GM06990 (cell line): ENCODE measurements around the gene GALNT9.

ENCODE experiments used
- DNase-seq: peaks from one replicate; pipeline ENCODE4 v3.0.0-alpha.2; 2011; ENCODE audit not compliant: insufficient read length; ENCODE audit errors: extremely low read depth
- H3K27me3 ChIP-seq: replicated peaks from 2 replicates; pipeline ENCODE4 v1.6.0; 2011; ENCODE audit warnings: low read length; ENCODE audit not compliant: control insufficient read depth, insufficient read depth
- H3K36me3 ChIP-seq: 2 replicates; pipeline ENCODE4 v1.5.1; 2011; ENCODE audit warnings: low read length; ENCODE audit not compliant: control insufficient read depth, insufficient read depth
- H3K4me3 ChIP-seq: replicated peaks from 2 replicates; pipeline ENCODE4 v1.5.1; 2011; ENCODE audit warnings: low read depth, mild to moderate bottlenecking, control low read depth, low read length
- TF ChIP-seq, protein P1 (sequence below): IDR thresholded peaks from 2 replicates; pipeline ENCODE4 v1.5.1; 2011; ENCODE audit warnings: low read length, control low read depth, mild to moderate bottlenecking, inconsistent platforms; ENCODE audit not compliant: insufficient read depth, poor library complexity, severe bottlenecking

GALNT9 gene

DNA sequence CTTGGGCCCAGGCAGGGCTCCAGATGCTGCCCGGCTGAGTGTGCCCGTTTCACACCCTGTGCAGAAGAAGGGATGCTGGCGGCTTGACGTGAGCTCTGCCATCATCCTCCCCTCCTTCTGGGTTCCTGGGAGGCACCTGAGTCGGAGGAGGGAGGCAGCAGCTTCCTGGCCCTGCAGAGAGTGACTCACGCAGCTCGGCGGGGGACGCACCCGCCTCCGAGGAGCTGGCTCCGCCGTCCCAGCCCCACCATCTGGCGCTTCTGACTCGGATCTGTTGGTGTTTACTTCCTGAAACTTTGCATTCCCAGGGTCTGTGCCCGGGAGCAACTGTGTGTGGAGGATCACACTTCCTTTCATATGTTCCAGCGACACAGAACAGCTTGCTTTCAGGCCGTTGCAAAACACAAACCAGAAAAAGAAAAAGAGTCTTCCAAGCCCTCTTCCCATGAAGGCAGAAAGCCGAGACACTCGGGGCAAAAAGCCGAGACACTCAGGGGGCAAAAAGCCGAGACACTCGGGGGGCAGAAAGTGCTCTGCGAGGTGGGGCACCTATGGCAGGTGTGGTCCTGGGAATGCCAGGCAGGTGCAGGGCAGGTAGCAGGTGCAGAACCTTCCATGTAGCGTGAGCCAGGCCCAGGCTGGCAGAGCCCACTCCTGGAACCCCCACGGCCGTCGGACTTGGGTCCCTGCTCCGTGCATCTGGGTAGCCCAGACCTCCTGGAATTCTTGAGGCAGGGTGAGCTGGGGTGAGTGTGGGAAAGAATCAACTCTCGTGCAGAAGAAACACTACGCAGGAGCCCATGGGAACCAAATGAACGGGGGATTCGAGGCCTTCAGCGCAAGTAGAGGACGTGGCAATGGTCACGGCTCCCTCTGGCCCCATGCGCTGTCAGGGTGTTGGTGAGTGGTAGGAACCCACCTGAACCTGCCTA is 27.6 kb upstream of the GALNT9 start:
- no peaks in the 10 kb centered on the region for H3K36me3 ChIP-seq
- H3K27me3 ChIP-seq = no peaks in the 10 kb centered on the region
- DNase-seq = no peak
- TF ChIP-seq, protein P1, sequence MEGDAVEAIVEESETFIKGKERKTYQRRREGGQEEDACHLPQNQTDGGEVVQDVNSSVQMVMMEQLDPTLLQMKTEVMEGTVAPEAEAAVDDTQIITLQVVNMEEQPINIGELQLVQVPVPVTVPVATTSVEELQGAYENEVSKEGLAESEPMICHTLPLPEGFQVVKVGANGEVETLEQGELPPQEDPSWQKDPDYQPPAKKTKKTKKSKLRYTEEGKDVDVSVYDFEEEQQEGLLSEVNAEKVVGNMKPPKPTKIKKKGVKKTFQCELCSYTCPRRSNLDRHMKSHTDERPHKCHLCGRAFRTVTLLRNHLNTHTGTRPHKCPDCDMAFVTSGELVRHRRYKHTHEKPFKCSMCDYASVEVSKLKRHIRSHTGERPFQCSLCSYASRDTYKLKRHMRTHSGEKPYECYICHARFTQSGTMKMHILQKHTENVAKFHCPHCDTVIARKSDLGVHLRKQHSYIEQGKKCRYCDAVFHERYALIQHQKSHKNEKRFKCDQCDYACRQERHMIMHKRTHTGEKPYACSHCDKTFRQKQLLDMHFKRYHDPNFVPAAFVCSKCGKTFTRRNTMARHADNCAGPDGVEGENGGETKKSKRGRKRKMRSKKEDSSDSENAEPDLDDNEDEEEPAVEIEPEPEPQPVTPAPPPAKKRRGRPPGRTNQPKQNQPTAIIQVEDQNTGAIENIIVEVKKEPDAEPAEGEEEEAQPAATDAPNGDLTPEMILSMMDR = no peak
- H3K4me3 ChIP-seq = no peak overlapping the region

DNA sequence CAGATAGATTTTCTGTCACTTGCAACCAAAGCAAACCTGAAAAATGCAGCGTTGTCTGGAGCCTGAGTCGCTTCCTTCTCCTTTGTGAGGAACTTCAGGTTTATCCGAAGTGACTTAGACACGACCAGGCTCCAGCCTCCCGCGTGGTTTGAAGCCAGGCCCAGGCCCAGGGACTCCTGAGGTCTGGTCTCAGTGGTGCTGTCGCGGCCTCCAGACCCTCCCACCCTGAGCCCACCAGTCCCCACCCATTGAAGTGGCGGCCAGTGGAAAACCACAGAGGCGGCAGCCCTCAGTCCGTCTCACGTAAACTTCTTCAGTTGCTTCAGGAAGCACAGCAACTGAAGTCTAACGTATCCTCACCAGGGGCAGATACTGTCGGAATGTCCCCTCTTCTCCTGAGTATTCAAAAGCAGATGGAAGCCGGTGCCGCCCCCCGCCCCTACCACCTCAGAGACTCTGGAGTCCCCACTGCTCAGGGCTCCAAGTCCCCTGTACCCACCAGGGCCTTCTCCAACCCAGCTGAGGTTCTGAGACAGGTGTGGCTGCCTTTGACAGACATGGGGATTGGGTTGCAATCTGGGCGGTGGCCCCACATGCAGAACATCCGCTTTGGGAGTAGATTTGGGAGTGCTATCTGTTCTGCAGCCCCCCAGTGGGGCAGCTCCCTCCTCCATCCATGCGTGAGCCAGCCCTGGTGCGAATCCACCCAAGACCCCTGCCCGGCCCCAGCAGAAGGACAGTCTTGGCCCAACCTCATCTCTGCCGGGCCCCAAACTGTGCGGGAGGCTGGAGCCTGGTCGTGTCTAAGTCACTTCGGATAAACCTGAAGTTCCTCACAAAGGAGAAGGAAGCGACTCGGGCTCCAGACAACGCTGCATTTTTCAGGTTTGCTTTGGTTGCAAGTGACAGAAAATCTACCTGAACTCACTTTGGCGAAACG is 26.6 kb upstream of the GALNT9 start:
- Histone ChIP-seq H3K27me3 (no peaks in the 10 kb centered on the region), H3K4me3 (no peak overlapping the region), H3K36me3 (no peaks in the 10 kb centered on the region)
- TF ChIP-seq, protein P1 = no peak
- DNase-seq = no peak

DNA sequence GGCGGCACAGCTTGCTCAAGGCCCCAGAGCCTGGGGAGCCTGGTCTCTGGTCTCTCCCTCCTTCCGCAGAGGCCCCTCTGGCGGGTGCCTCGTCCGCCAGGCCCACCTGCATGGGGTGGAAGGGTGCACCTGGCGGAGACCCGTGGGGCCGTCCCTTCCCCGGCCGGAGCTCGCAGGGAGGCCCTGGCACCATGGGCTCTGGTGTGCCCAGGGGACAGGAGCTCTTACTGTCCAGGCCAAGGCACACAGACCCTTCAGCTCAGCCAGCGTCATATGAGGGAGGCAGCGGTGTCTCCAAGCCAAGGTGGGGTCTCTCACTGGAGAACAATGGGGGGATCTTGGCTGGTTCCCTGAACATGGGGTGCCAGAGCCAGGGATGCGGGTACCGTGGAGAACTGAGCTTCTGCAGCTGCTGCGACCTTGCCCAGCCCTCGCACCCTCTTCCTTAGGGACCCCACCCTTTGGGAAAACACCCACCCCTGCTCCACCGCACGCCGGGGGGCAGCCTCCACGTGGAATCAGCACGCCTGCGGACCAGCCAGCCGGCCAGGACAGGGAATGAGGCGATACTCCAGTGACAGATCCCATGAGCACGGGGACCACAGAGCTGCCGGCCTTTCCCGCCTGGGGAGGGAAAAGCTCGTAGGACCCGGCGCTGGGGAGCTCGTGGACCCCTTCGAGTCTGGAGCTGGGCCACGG is 25.7 kb upstream of the GALNT9 start:
- Histone ChIP-seq H3K4me3 (no peak overlapping the region), H3K27me3 (no peaks in the 10 kb centered on the region), H3K36me3 (no peaks in the 10 kb centered on the region)
- no peak for DNase-seq
- TF ChIP-seq, protein P1 = no peak

DNA sequence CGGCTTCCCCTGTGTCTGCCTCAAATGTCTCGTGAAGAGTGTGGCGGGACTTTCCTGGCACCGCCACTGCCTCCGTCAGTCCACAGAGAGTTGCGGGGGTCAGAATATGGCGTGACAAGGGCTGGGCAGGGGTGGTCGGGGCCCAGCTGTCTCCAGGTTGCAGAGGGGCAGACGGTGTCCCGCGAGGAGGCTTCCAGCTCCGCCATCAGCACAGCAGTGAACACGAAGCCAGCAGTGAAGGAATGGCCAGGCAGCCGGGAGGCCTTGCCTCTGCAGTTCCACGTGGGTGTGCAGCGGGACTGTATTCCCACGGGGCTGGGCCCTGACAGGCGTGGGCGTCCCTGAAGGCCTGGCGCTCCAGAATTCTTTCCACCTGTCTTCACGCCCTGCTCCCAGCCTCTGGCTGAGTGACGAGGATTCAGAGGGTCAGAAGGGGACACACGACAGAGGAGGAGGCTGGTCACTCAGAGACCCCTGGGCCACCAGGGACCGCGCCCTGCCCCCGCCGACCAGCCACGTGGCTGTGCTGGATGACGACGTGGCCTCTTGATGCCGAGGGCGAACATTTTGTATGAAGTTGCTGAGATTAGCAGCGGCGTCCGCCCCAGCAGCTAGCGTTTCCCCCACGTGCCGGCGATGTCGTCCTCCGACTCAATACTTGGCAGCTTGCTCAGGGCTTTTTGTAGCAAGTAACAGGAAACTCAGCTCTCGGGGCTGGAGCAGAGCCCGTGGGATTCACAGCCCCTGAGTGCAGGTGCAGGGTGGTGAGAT is 25.0 kb upstream of the GALNT9 start:
- Histone ChIP-seq H3K4me3 (no peak overlapping the region), H3K36me3 (no peaks in the 10 kb centered on the region), H3K27me3 (no peaks in the 10 kb centered on the region)
- TF ChIP-seq, protein P1 = no peak
- no peak for DNase-seq

DNA sequence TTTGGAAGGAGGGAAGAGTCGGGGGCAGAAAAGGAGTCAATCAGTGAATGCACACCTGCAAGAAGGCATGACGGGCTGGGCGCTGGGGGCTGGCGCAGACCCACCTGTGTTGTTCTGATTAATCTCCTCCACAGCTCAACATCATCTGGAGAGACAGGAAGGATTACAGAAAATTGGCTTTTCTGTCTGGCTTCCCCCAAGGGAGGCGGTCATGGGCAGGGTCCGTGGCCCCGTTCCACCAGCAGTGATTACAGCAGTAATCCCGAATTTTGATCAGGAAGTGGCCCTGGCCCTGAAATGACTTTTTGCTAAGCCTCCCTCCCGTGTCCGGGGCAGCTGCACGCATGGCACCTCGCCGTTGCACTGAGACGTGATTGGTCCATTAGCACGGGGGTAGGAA is 24.4 kb upstream of the GALNT9 start:
- DNase-seq = no peak
- H3K36me3 ChIP-seq = no peaks in the 10 kb centered on the region
- no peak overlapping the region for H3K4me3 ChIP-seq
- H3K27me3 ChIP-seq = no peaks in the 10 kb centered on the region
- TF ChIP-seq, protein P1 = no peak
